GM06990 (cell line): ENCODE data around the gene PARVB.

Experiments
- DNase-seq: peaks from one replicate; pipeline ENCODE4 v3.0.0-alpha.2; 2011; ENCODE audit not compliant: insufficient read length; ENCODE audit errors: extremely low read depth
- H3K27me3 ChIP-seq: replicated peaks from 2 replicates; pipeline ENCODE4 v1.6.0; 2011; ENCODE audit warnings: low read length; ENCODE audit not compliant: control insufficient read depth, insufficient read depth
- H3K36me3 ChIP-seq: 2 replicates; pipeline ENCODE4 v1.5.1; 2011; ENCODE audit warnings: low read length; ENCODE audit not compliant: control insufficient read depth, insufficient read depth
- H3K4me3 ChIP-seq: replicated peaks from 2 replicates; pipeline ENCODE4 v1.5.1; 2011; ENCODE audit warnings: low read depth, mild to moderate bottlenecking, control low read depth, low read length
- CTCF ChIP-seq: IDR thresholded peaks from 2 replicates; pipeline ENCODE4 v1.5.1; 2011; ENCODE audit warnings: low read length, control low read depth, mild to moderate bottlenecking, inconsistent platforms; ENCODE audit not compliant: insufficient read depth, poor library complexity, severe bottlenecking

PARVB gene

GRCh38 chr22:44186121-44186510 is 162.0 kb downstream of the PARVB start:
- TF ChIP-seq CTCF: no peak
- Histone ChIP-seq H3K27me3 (no peaks in the 10 kb centered on the region), H3K4me3 (no peak overlapping the region), H3K36me3 (peaks cover 11% of the 10 kb centered on the region)
- DNase-seq: no peak

- no peak for DNase-seq
- H3K27me3 ChIP-seq: no peaks in the 10 kb centered on the region
- no peak for TF ChIP-seq CTCF
- H3K36me3 ChIP-seq: peaks cover 11% of the 10 kb centered on the region
- no peak overlapping the region for H3K4me3 ChIP-seq
Observed at GRCh38 chr22:44186737-44187136, 162.6 kb downstream of the PARVB start.

GRCh38 chr22:44187652-44188230 is 163.6 kb downstream of the PARVB start:
- TF ChIP-seq CTCF: no peak
- H3K36me3 ChIP-seq: peaks cover 11% of the 10 kb centered on the region
- H3K4me3 ChIP-seq: no peak overlapping the region
- H3K27me3 ChIP-seq: no peaks in the 10 kb centered on the region
- no peak for DNase-seq

GRCh38 chr22:44188316-44188715 is 164.2 kb downstream of the PARVB start:
- Histone ChIP-seq H3K36me3 (peaks cover 11% of the 10 kb centered on the region), H3K4me3 (no peak overlapping the region), H3K27me3 (no peaks in the 10 kb centered on the region)
- DNase-seq: no peak
- TF ChIP-seq CTCF: no peak

- Histone ChIP-seq H3K4me3 (no peak overlapping the region), H3K27me3 (no peaks in the 10 kb centered on the region), H3K36me3 (peaks cover 8% of the 10 kb centered on the region)
- TF ChIP-seq CTCF: no peak
- DNase-seq: no peak
Observed at GRCh38 chr22:44188986-44189630, 165.0 kb downstream of the PARVB start.
